HS-27A (cell line): ENCODE results near the gene ANKS1A.
A peak's percentile ranks its signal among the peaks of the same experiment; 100 is the strongest.
"Not testable (repeated sequence)": the region's sequence is repeated elsewhere in the genome, so short reads cannot be mapped to it uniquely, and the experiment has no call there.

Source experiments
- DNase-seq: peaks from one replicate; pipeline ENCODE4 v3.0.0-alpha.2; 2012; ENCODE audit warnings: low read depth, missing footprints

ANKS1A gene

DNA sequence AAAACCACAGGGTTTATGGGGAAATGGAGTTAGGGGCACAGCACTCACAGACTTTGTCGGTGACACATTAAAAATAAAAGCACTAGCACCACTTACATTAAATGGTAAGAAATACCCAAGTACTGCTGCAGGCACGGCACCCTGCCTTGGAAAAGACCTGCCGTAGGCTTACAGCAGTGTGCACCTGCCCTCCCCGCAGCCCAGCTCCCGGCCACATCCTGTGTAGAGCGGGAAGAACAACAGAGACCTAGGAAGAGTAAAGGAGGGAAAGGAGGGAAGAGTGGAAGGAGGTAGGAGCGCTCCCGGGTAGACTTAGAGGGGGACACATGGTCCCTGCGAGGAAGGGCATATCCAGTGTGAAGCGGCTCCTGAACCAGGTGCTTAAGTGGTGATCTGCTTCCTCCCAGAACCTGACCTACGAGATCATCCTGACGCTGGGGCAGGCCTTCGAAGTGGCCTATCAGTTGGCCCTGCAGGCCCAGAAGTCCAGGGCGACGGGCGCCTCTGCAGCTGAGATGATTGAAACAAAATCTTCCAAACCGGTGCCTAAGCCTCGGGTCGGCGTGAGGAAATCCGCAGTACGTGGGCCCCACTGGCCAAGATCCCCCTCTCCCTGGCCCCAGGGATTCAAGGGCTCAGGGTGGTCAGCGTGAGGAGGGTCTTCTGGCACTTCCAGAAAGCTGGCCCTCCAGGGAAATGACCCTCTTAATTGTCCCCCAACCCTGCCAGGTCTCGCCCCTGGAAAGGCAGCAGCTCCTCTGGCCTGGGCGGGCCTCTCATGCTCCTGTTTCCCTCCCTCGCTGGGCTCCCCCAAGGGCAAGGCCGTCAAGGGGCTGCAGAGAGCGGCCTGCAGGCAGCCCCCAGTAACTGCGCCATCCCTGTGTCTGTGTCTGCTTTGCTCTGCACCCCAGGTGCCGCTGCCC lies 196.6 kb downstream of the ANKS1A start:
- DNase-seq = no peak

DNA sequence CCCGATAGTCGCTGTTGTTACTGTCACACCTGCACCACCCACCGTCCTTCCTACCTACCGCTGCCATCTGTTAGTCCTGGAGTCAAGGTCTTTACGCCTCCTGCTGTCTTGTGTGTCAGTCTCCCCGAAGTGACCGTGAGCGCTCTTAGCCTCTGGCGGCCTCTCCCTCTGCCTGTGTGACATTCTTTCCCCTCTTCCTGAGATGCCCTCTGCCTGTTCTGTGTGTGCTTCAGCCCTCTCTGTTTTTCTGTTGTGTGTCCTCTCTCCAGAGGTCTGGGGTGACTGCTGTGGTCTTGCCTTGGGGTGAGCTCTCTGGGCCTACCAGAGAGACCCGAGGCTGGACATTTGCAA lies 197.2 kb downstream of the ANKS1A start:
- DNase-seq = no peak

DNA sequence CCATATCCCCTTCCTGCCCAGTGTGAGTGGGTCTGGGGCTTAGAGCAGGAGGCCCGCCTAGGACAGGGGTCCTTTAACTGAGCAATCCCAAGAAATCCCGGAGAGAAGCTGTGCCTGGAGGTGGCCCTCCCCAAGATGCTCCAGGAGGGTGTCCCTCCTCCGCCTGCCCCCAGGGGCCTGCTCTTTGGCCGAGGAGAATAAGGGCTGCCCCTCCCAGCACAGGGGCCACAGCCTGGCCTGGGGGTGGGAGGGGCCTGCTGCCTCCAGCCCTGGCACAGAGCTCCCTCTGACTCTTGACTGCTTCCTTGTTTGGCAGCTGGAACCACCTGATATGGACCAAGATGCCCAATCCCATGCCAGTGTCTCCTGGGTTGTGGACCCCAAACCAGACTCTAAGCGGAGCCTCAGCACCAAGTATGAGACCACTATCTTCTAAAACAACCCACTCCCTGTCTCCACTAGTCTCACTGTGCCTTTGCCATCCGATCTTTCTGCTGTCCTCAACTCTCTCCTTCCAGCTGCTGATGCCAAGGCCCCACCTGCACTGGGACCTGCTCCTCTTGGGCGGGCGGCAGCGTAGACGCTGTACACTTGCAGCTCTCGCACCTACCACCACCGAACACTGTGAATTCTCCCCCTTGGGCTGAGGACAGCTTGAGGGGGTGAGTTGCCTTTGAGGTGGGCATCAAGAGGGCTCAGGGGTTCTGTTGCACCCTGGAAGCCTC lies 197.7 kb downstream of the ANKS1A start:
- DNase-seq = no peak

DNA sequence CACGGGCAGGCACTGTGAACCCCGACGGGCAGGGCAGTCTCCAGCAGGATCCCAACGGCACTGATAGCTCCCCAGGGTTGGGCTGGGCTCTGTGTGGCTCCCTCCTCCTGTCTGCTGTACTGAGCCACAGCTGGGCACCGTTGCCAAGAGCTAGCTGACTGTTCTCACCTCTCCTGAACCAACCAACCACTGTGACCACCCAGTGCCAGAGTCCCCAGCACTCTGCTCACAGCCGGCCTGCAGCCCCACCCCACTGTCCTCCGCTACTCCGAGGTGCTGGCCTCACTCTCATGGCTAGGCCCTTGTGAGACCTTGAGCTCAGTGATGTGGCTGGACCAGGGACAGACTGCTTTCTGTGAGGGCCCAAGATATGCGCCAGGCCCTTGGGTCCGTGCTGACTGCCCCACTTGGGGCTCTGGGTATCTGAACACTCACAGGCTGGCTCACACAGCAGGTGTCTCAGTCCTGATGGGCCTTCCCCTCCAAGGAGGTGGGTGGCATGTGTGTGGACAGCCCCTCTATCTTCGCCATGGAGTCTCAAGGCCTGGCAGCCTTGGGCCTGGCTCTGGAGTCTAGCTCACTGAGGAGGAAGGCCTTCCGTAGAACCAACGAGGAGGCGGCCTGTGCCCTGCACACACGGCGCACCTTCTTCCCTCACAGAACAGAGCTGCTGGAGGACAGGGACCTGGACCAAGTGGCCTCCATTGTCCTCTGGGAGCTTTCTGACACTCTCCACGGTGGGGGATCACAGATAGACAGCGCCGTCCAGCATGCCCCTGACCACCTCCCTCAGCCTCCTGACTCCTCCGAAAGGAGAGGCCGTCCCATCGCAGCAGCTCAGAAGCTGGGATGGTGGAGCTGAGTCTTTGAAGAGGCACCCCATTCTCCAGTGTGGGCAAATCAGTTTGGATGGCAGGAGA lies 198.6 kb downstream of the ANKS1A start:
- DNase-seq = no peak

DNA sequence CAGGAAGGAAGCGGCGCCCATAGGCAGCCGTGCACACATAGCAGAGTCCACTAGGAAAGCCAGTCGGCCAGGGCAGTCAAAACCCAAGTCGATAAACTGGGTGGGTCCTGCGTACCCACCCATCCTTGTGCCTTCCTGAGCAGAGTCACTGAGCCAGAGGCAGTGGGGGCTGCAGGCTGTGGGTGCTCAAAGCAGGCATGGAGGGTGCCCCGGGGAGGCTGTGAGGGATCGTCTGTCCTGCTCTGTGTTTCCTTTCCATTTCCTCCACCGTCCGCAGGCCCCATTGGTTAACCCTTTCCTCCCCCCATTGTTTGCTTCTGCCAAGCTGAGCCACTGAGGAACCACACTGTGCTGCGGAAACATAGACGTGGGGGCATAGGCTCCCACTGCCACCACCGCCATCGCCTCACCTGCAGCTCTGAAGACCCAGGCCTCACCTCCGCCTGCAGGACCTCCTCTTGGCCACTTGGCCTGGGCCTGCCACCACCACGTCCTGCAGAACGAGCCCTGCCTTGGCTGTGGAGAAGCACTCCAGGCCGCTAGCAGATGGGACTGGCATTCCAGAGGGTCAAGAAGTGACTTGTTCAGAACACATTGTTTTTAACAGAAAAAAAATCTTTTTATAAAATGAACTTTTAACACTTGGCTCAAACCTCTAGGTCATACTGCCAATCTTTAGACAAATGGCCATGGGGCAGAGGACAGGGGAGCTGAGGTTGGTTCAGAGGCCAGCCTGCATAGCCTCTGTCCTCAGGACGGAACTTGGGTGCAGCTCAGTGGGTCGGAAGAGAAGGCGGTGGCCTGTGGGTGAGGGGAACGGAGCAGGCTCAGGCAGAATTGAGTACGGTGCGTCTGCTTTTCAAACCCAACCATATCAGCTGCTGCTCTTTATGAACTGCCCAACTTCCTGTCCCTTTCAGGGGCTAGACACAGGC lies 199.5 kb downstream of the ANKS1A start:
- no peak for DNase-seq

DNA sequence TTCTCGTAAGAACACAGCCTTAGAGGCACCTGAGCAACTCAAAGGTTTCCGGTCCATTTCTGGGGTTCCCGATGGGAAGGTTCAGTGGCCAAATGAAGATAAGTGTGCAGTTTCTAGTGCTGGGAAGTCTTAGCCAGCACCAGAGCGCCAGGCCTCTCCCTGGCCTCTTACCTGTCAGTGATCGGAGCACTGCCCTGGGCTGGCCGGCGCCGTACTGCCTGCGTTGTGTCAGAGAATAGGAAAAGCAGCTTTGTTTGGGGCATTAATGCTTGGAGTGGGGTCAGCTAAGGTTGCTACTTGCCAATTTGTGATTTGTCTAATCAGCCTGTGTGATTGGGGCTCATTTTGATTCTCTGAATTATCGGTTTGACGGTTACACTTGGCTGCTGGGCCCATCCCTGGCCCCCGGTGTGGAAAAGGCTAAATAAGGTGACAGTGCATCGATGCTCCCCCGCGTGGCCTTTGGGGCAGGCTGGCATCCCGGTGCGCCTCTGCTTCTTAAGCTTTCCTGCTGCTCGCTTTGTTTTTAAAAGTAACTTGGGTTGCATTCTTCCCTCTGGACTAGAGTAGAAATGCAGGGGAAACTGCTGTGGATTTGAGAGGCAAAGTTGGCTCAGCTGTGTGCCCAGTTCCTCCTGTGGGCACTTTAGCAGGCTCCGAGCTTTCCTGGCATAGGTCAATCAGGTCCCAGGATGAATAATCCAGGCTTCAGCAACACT lies 200.3 kb downstream of the ANKS1A start:
- DNase-seq = no peak

DNA sequence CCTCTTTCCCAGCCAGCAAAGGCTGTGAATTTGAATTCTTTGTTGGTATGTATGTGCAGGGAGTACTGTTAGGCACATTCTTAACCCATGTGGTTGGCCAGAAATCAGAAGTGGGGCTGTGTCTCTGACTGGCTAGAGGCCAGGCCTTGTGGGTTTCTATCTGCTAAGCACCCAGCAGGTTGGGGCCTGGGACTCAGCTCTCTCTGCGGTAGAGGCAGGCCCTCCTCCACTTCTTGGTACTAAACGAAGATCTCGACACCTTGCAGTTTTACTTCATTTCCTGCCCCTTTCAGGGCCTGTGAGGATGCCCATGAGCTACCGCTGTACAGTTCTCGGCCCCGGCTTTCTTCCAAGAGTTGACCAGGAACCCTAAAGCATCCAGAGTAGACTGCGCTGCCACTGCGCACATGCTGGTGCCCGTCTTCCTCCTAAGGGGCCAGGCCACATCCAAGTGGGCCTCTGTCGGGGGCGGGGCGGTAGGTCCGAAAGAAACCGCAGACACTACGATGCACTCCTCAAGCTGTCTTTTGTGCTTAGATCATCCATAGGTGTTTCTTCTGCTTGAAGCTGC lies 201.0 kb downstream of the ANKS1A start:
- peak; percentile 61 for DNase-seq

DNA sequence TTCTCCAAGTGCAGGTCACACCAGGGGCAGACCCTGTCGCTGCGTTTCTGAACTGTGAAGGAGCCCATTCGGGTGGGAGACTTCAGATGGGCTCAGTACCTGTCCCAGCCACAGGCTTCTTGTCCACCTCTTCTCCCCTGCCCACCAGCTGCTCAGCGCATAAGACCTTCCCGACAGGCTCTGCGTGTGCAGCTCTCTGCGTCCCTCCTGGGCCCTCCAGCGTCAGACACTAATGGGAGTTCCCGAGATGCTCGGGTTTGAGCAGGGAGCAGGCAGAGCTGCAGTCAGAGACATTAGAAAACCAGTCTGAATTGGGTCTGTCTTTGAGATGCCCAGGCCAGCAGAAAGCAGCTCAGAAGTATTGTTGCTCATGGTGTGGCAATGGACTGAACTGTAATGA lies 201.7 kb downstream of the ANKS1A start:
- no peak for DNase-seq

DNA sequence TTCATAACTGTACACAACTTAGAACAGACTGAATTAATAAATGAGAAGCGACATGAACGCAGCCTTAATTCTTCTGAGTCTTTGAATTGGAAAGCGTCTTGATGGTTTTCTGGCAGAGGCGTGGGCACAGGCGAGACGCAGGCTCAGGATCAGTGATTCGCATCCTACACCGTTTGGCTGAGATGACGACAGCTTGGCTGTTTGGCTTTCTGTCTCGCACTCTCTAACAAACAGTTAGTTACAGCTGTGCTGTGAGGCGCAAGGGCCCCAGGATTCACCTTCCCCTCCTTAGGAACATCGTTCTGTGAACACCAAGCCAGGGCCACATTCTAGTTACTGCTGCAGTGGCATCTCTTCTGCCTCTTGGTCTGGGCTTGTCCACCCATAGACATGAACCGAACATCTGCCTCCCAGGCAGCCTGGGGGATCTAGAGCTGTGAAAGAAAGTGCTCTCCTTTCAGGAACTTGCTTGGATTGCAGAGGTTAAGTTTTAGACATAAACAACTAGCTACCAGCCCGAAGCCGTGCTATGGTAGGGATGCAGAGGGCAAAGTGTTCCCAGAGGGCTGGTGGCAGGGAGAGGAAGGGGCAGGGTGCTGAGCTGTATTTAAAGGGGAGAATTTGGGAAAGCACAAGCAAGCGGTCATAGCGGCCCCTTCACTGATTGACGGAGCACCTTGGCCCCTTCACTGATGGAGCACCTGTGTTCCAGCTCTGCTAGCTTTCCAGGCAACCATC lies 202.5 kb downstream of the ANKS1A start:
- no peak for DNase-seq

DNA sequence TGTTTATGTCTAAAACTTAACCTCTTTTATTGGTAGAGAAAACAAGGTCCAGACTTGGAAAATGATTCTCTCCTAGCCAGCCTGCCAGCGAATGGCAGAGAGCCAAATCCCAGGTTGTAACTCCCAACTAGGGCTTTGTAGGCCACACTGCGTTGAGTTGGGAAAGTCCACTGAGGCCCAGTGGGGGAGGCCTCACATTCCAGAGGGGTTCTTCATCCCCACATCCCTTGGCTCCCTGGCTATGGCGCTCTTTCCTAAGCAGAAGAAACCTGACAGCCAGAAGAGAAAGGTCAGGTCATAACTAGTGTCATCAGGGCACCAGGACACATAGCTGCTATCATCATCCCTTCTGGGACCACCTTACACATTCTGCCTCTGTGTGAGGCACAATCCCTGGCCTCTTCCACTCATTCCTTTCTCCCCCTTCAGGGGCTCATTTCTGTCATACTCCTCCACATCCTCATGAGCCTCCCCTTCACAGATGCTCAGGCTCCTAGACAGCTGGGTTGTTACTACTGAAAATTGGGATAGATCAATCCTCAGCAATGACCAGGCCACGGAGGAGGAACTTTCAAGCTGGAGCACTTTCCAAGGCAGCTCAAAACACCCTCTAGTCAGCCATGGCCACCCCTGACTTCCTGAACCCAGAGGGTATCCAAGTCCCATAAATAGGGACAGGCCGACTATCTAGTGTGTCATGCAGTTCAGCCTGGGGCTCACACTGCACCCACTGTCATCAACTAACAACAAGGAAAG lies 203.5 kb downstream of the ANKS1A start:
- peak; percentile 62 for DNase-seq

DNA sequence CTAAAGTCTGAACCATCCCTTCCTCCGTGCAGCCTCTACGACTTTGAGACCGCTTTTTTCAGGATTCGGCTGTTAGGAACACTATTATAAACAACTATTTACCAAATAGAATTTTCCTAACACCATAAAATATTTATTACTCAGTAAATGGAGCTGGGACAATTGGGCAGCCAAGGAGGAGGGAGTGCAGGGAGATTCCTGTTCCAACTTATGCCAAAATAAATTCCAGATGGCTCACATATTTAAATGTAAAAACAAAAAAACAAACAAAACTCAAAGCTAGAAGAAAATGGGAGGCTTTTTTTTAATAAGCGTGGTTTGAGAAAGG lies 204.0 kb downstream of the ANKS1A start:
- no peak for DNase-seq

DNA sequence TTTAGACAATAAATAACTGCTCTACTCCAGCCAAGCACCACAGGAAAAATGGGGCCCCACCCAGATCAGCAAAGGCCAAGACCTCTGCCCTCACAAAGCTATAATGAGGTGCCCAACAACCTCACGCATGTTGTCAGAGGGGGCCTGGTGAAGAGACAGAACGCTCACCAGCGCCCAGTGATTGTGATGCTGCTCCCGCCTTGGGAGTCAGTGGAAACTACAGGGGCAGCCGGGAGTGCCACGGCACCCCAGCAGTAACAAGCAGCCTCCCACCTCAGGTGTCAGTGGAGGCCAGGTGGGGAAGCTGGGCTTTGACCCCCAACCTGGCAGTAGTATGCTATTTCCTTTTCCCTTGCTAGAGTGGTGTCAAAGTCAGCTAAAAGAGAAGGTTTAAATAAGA lies 204.7 kb downstream of the ANKS1A start:
- DNase-seq = no peak

DNA sequence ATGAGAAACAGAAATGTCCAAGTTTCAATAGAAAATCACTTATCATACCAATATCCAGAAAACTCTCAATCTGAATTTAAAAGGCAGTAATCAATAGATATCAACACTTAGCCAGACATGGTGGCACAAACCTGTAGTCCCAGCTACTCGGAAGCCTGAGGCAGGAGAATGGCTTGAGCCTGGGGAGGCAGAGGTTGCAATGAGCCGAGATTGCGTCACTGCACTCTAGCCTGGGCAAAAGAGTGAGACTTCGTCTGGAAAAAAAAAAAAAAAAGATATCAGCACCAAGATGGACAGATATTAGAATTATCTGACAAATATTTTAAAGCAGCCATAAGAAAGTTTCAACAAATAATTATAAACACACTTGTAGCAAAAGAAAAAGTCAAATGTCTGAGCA lies 205.1 kb downstream of the ANKS1A start:
- DNase-seq = no peak

DNA sequence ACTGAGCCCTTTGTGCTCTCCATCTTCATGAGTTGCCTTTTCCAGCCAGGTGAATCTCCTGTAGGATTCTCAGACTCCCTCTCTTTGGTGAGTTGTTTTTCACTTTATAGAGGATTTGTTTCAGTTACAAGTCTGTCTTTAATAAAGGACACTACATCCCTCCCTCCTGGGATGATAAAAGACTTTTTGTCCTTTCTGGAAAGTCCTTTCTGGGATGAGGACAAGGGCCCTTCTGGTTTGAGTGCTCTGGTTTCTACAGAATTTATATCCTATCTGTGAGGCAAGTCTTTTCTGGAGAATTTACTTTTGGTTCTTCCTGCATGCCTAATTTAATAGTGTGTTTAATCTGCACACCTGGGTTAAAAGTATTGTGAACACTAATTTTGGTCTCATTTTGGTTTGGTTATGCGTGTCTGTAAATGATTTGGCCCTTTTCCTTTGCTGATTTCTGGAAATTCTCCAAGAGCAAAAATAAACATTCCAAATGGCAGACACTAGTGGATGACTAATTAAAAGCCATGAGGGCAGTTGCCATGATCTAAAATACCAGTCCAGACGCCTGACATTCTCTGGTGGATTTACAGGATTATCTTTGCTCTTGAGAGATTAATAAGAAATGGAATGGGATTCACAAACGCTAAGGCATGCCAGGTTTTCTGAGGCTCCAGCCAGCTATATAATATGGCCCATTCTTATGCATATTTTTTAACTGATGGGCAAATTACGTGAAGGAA lies 207.2 kb downstream of the ANKS1A start:
- DNase-seq = peak; percentile 90

DNA sequence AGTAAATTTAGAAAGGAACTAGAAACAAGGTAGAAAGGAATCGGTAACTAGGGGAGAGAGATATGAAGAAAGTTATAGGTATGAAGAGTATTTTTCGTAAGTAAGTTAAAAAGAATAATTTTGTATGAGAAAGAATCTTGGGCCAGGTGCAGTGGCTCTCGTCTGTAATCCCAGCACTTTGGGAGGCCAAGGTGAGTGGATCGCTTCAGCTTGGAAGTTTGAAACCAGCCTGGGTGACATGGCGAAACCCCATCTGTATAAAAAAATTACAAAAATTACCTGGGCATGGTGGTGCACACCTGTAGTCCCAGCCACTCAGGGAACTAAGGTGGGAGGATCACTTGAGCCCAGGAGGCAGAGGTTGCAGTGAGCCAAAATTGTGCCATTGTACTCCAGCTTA lies 210.1 kb downstream of the ANKS1A start:
- no peak for DNase-seq

DNA sequence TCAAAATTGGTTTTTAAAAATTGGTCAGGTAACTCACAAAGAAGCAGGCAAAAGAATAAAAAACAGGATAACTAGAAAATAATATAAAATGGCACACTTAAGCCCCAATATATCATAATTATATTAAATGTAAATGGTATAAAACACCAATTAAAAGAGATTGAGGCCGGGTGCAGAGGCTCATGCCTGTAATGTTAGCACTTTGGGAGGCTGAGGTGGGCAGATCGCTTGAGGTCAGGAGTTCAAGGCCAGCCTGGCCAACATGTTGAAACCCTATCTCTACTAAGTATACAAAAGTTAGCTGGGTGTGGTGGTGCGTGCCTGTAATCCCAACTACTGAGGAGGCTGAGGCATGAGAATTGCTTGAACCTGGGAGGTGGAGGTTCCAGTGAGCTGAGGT lies 216.0 kb downstream of the ANKS1A start:
- no peak for DNase-seq

DNA sequence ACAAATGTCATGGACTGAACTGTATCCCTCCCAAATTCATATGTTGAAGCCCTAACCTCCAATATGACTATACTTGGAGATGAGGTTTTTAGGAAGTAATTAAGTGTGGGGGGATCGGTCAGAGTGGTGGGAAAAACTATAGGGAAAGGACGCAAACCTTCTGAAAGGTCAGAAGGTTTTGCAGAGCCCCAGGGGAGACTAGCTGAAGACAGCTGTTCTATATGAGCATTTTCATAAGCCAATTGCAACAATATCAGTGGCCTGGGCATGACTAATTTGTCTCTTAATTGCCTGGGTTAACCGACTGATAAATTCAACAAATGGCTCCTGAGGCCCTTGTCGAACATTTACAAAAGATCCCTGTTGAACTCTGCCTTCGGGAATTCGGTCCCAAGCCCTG lies 217.0 kb downstream of the ANKS1A start:
- DNase-seq = not testable (repeated sequence)

DNA sequence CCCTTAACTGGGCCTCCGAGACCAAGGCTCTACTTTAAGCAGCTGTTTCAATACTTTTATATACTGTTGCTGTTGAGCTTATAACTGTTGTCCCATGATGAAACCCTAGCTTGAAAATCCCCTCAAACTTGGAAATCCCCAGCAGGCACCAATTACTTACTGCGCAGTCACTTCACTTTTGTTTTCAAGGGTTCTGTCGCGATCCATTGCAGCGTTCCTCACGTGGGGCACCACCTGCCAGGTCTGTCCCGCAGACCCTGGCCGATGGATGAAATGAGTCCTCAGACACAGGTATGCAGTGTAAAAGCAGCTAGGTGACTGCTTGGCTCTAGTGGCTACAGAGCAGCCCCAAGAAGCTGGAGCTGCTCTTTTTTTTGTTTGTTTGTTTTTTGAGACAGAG lies 218.2 kb downstream of the ANKS1A start:
- DNase-seq = not testable (repeated sequence)
